ENCODE results near the gene TNS3. TPM values are rescaled to one million over a fixed set of nuclear protein-coding genes. Genes with fewer than 3 reads are reported as not detected.
"Not testable (repeated sequence)": the region's sequence is repeated elsewhere in the genome, so short reads cannot be mapped to it uniquely, and the experiment has no call there.

Gene TNS3
- total RNA-seq, 2 donors from 2014 or later = 0.37 to 0.71 TPM

DNA sequence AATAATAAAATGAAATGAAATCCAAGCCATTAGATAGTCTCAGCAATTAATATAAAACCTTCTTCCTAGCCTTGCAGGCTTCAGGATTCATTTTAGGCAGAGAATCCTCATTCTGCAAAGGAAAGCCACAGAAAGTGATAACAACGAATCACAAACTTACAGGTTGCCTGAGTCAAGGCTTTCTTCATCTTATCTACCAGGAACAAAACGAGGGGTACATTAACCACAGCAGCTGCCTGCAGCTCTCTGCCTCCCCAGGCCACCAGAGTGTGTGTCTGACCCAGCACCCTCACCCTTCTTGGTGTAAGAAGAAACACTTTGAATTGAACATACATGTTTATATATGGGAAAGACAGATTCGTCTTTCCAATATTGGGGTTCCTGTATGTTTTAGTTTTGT, 12.5 kb upstream of the TNS3 start:
- peaks cover 3% of the 10 kb centered on the region for H3K27me3 Mint-ChIP-seq
- H3K27ac Mint-ChIP-seq = no peak overlapping the region
- H3K4me1 Mint-ChIP-seq = no peaks in the 10 kb centered on the region

GRCh38 chr7:47591655-47592572, 10.0 kb upstream of the TNS3 start:
- Mint-ChIP-seq H3K27ac (no peak overlapping the region), H3K4me1 (no peaks in the 10 kb centered on the region), H3K36me3 (ENCODE audit: low read depth) (no peaks in the 10 kb centered on the region), H3K4me3 (no peak overlapping the region), H3K27me3 (no peaks in the 10 kb centered on the region), H3K9me3 (peaks cover under 1% of the 10 kb centered on the region)
- ATAC-seq (replicated peaks) = no peak

More for the DNA sequence above, 12.5 kb upstream of the TNS3 start:
- peaks cover 7% of the 10 kb centered on the region for H3K9me3 Mint-ChIP-seq
- H3K36me3 Mint-ChIP-seq (ENCODE audit: low read depth) = no peaks in the 10 kb centered on the region
- H3K4me3 Mint-ChIP-seq = no peak overlapping the region
- ATAC-seq (replicated peaks) = no peak

DNA sequence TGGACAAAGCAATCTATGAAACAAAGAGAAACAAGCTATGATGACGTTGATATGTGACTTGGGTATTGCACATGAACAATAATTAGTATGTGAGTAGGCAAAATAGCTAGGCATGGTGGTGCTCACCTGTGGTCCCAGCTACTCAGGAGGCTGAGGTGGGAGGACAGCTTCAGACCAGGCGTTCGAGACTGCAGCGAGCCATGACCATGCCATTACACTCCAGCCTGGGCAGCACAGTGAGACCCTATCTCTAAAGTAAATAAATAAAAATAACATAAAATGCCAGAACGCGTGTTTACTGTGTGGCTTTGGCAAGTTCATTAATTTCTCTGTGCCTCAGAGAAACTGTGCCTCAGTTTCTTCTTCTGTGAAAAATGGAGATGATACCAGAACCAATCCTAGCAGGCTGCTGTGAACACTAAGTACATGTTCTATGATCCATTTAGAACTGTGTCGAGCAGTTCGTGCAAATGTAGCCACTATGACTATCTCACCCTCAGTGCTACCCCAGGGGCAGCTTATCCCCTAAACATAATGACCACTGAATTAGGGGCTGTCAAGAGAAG, 9.3 kb upstream of the TNS3 start:
- no peak for ATAC-seq (replicated peaks)
- Mint-ChIP-seq H3K9me3 (peaks cover 4% of the 10 kb centered on the region), H3K27me3 (no peaks in the 10 kb centered on the region), H3K27ac (no peak overlapping the region), H3K4me3 (no peak overlapping the region), H3K36me3 (ENCODE audit: low read depth) (no peaks in the 10 kb centered on the region), H3K4me1 (no peaks in the 10 kb centered on the region)

- H3K4me3 Mint-ChIP-seq; H3K36me3 Mint-ChIP-seq (ENCODE audit: low read depth); H3K9me3 Mint-ChIP-seq; H3K27me3 Mint-ChIP-seq; H3K4me1 Mint-ChIP-seq; H3K27ac Mint-ChIP-seq; ATAC-seq (replicated peaks): not testable (repeated sequence)
Measured at GRCh38 chr7:47590215-47590614, 8.3 kb upstream of the TNS3 start.

GRCh38 chr7:47588704-47589225, 6.9 kb upstream of the TNS3 start:
- peaks cover under 1% of the 10 kb centered on the region for H3K27me3 Mint-ChIP-seq
- H3K27ac Mint-ChIP-seq = no peak overlapping the region
- peaks cover 7% of the 10 kb centered on the region for H3K9me3 Mint-ChIP-seq
- ATAC-seq (replicated peaks) = no peak
- no peaks in the 10 kb centered on the region for H3K4me1 Mint-ChIP-seq
- no peak overlapping the region for H3K4me3 Mint-ChIP-seq
- no peaks in the 10 kb centered on the region for H3K36me3 Mint-ChIP-seq (ENCODE audit: low read depth)

- H3K27me3 Mint-ChIP-seq = peaks cover 8% of the 10 kb centered on the region
- no peaks in the 10 kb centered on the region for H3K36me3 Mint-ChIP-seq (ENCODE audit: low read depth)
- H3K4me1 Mint-ChIP-seq = no peaks in the 10 kb centered on the region
- ATAC-seq (replicated peaks) = no peak
- peaks cover 7% of the 10 kb centered on the region for H3K9me3 Mint-ChIP-seq
- H3K4me3 Mint-ChIP-seq = no peak overlapping the region
- no peak overlapping the region for H3K27ac Mint-ChIP-seq
Measured at GRCh38 chr7:47587976-47588375, 6.1 kb upstream of the TNS3 start.

DNA sequence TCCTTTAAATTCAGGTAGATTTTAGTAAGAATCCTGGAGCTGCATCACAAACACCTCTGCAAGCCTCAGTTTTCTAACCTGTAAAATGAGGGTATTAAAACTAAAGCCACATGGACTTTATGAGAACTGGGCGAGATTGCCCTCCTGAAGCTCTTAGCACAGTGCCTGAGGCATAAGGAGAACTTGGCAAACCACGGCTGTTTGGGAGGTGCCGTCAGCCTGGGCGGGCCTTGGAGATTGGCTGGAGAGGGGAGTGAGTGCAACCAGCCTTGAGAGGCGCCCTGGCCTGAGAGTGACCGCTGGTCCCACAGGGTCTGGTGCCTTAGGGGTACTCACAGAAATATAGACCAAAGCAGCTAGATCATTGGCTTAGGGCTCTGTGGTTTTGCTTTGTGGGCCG, 5.4 kb upstream of the TNS3 start:
- Mint-ChIP-seq H3K27me3 (peaks cover 11% of the 10 kb centered on the region), H3K27ac (no peak overlapping the region), H3K36me3 (ENCODE audit: low read depth) (no peaks in the 10 kb centered on the region), H3K9me3 (peaks cover 7% of the 10 kb centered on the region), H3K4me1 (no peaks in the 10 kb centered on the region), H3K4me3 (no peak overlapping the region)
- no peak for ATAC-seq (replicated peaks)

GRCh38 chr7:47586925-47587324, 5.0 kb upstream of the TNS3 start:
- no peaks in the 10 kb centered on the region for H3K4me1 Mint-ChIP-seq
- no peaks in the 10 kb centered on the region for H3K36me3 Mint-ChIP-seq (ENCODE audit: low read depth)
- H3K27me3 Mint-ChIP-seq = peaks cover 14% of the 10 kb centered on the region
- H3K9me3 Mint-ChIP-seq = peaks cover 7% of the 10 kb centered on the region
- H3K27ac Mint-ChIP-seq = no peak overlapping the region
- H3K4me3 Mint-ChIP-seq = no peak overlapping the region
- ATAC-seq (replicated peaks) = no peak

DNA sequence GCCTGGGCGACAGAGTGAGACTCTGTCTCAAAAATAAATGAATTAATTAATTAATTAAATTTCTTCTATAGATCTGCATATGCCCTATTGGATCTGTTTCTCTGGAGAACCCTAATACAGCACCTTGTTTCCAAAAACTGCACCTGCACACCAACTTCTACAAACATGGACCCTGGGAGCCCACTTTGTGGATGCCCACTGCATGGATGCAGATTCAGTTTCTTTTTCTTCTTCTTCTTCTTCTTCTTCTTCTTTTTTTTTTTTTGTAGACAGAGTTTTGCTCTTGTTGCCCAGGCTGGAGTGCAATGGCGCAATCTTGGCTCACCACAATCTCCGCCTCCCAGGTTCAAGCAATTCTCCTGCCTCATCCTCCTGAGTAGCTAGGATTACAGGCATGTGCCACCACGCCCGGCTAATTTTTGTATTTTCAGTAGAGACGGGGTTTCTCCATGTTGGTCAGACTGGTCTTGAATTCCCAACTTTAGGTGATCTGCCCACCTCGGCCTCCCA, 4.3 kb upstream of the TNS3 start:
- not testable (repeated sequence) for H3K9me3 Mint-ChIP-seq; H3K4me1 Mint-ChIP-seq; H3K36me3 Mint-ChIP-seq (ENCODE audit: low read depth); H3K27ac Mint-ChIP-seq; ATAC-seq (replicated peaks); H3K4me3 Mint-ChIP-seq
- peaks cover 14% of the 10 kb centered on the region for H3K27me3 Mint-ChIP-seq

GRCh38 chr7:47584536-47584895, 2.6 kb upstream of the TNS3 start:
- Mint-ChIP-seq H3K4me3 (no peak overlapping the region), H3K4me1 (no peaks in the 10 kb centered on the region), H3K9me3 (peaks cover 7% of the 10 kb centered on the region), H3K27ac (no peak overlapping the region), H3K36me3 (ENCODE audit: low read depth) (no peaks in the 10 kb centered on the region), H3K27me3 (peaks cover 26% of the 10 kb centered on the region)
- no peak for ATAC-seq (replicated peaks)

DNA sequence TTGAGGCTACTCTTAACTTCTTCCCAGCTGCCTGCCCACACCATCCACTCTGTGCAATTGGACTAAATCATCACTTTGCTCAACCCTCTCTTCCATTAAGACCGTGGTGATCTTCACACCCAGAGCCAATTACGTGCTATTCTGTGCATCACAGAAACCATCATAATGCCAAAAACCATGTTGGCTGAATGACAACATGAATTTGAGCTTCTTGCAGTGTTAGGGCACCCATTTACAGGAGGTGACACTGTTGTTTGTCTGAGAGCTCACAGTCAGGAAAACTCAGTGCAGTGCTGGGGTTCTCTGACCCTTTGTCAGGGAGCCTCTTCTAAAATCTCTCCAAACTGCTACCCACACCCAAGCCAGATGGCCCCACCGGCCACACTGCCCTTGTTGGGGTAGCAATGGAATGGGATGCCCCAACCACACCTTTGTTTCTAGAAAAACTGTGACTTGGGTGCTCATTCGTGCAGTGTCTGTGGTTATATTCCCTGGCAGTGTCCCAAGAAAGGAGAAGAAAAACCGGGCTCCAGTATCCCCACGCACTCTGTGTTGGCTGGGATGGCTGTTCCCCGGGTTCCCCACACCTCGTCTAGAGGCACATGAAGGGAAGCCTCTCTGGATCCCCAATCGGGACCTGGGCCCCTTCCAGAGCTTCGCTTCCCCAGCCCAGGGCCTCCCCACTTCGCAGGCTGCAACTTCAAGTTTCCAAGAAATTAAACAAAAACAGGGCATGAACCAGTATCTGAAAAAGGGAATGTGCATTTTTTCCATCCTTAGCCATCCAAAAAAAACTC, 2.0 kb upstream of the TNS3 start:
- no peak for ATAC-seq (replicated peaks)
- Mint-ChIP-seq H3K27me3 (peaks cover 26% of the 10 kb centered on the region), H3K4me3 (no peak overlapping the region), H3K27ac (no peak overlapping the region), H3K4me1 (no peaks in the 10 kb centered on the region), H3K36me3 (ENCODE audit: low read depth) (no peaks in the 10 kb centered on the region), H3K9me3 (peaks cover 7% of the 10 kb centered on the region)

GRCh38 chr7:47582764-47583738, 1.1 kb upstream of the TNS3 start:
- ATAC-seq (replicated peaks) = no peak
- H3K27ac Mint-ChIP-seq = no peak overlapping the region

DNA sequence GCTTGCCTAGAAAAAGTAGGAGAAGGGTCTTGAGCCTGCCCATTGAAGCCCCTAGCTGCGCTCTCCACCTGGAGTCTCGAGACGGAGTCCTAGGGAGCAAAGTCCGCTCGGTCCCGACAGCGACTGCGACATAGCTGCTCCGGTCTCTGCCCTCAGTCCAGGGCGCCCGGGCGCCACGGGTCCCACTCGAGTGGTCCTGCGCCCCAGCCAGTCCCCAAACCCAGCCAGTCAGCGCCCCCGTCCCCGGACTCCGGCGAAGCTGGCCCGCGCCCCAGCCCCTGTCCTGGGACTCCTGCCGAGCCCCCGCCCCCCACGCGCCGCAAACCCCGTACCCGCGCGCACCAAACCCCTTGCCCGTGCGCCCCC, 490 bp downstream of the TNS3 start:
- H3K4me3 Mint-ChIP-seq = no peak overlapping the region
- H3K27ac Mint-ChIP-seq = no peak overlapping the region
- peaks cover 30% of the 10 kb centered on the region for H3K27me3 Mint-ChIP-seq
- peaks cover 3% of the 10 kb centered on the region for H3K9me3 Mint-ChIP-seq
- H3K36me3 Mint-ChIP-seq (ENCODE audit: low read depth) = no peaks in the 10 kb centered on the region
- ATAC-seq (replicated peaks) = no peak
- no peaks in the 10 kb centered on the region for H3K4me1 Mint-ChIP-seq

More at GRCh38 chr7:47582764-47583738, 1.1 kb upstream of the TNS3 start:
- no peaks in the 10 kb centered on the region for H3K36me3 Mint-ChIP-seq (ENCODE audit: low read depth)
- H3K9me3 Mint-ChIP-seq = peaks cover 7% of the 10 kb centered on the region
- H3K27me3 Mint-ChIP-seq = peaks cover 26% of the 10 kb centered on the region
- H3K4me3 Mint-ChIP-seq = no peak overlapping the region
- H3K4me1 Mint-ChIP-seq = no peaks in the 10 kb centered on the region

All from activated T-helper 17 cell treated with anti-CD3 and anti-CD28 coated beads, Interleukin-2, amount 50 U/mL, for 72 hours (primary cell).